Measurements from ENCODE around the gene UBE2QL1. TPM values are rescaled to one million over a fixed set of nuclear protein-coding genes. Genes with fewer than 3 reads are reported as not detected.

The UBE2QL1 gene
- total RNA-seq, 1 experiment from 2014 or later, result not detected

DNA sequence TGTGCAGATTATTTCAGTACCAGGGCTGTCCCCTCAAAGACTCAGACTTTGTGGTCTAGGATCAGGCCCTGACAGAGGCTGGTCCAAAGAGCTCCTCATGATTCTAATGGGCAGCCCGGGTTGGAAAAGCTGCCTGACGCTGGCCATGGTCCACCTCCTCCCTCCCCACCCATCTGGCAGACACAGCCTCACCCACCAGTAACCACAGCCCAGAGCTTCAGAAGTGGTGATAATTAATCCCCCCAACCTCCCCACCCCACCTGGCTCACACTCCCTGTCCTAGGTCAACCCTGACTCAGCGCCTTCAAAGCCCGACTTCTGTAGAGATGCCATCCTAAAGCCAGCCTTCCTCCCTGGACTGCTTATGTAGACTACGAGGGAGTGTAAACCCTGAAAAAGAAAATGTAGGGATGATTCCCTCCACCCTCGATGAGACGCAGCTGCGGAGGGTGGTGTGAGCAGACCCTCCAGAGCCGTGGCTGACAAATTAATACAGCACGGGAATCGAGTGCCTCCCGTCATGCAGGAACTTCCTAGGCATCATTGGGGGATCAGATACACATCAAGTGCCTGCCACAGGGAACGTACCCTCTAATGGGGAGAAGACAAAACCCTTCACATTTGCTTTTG lies 7.0 kb downstream of the UBE2QL1 start:
- peaks cover 18% of the 10 kb centered on the region for H3K27me3 Mint-ChIP-seq (ENCODE audit: insufficient read depth, unreplicated experiment)
- TF ChIP-seq, protein P1, sequence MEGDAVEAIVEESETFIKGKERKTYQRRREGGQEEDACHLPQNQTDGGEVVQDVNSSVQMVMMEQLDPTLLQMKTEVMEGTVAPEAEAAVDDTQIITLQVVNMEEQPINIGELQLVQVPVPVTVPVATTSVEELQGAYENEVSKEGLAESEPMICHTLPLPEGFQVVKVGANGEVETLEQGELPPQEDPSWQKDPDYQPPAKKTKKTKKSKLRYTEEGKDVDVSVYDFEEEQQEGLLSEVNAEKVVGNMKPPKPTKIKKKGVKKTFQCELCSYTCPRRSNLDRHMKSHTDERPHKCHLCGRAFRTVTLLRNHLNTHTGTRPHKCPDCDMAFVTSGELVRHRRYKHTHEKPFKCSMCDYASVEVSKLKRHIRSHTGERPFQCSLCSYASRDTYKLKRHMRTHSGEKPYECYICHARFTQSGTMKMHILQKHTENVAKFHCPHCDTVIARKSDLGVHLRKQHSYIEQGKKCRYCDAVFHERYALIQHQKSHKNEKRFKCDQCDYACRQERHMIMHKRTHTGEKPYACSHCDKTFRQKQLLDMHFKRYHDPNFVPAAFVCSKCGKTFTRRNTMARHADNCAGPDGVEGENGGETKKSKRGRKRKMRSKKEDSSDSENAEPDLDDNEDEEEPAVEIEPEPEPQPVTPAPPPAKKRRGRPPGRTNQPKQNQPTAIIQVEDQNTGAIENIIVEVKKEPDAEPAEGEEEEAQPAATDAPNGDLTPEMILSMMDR (IDR thresholded peaks at IDR 0.05; ENCODE audit: insufficient read depth in 1 of 2, low read depth in 1 of 2, low read length in 1 of 2, severe bottlenecking in 1 of 2, unreplicated experiment in 1 of 2), result no peak
- DNase-seq, result no peak
- ChIA-PET POLR2A (no interaction called here), CTCF (no interaction called here)
- Histone ChIP-seq H3K4me3 (ENCODE audit: low read depth, low read length) (no peak overlapping the region), H3K27me3 (replicated peaks; ENCODE audit: control insufficient read depth, insufficient read depth, low read length) (no peaks in the 10 kb centered on the region; the same call in 1 of the 2 replicates), H3K4me1 (no peaks in the 10 kb centered on the region), H3K9me3 (no peaks in the 10 kb centered on the region), H3K36me3 (ENCODE audit: control insufficient read depth, insufficient read depth, low read length) (no peaks in the 10 kb centered on the region)
- no peak overlapping the region for H3K27ac Mint-ChIP-seq (ENCODE audit: unreplicated experiment)
- H3K4me3 Mint-ChIP-seq (ENCODE audit: unreplicated experiment), result no peak overlapping the region
- no peaks in the 10 kb centered on the region for H3K36me3 Mint-ChIP-seq (ENCODE audit: insufficient read depth, unreplicated experiment)
- intact Hi-C loops (cut with micrococcal nuclease; ENCODE audit: unreplicated experiment), result no loop called here
- no peaks in the 10 kb centered on the region for H3K9me3 Mint-ChIP-seq (ENCODE audit: unreplicated experiment)
- no peaks in the 10 kb centered on the region for H3K4me1 Mint-ChIP-seq (ENCODE audit: low read depth, unreplicated experiment)
- no TSS peak for BruUV-seq (replicated peaks)

DNA sequence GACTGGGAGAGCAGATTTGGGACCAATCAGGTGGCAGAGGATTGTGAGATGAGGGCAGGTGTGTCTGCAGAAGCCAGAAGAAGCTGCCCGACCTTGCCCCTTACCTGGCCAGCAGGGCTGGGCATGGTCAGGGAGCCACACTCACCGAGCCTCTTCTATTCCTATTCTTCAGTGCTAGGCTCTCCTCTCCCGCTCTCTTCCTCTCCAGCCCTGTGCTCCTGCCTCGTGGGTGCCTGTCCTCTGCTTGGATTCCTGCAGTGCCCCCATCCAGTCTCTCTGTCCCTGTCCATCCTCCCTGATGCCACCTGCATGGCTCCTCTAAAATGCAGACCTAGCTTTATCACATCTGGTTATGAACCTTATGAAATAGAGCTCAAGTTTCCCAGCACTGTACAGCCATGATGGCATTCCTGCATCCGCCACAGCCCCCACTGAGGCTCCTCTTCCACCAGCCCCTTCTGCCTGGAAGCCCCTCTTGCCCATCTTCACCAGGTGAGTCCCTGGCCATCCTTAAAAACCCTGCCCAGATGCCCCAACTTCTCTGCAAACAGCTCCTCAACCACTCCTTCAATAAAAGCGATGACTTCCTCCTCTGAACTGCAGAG lies 8.2 kb downstream of the UBE2QL1 start:
- Histone ChIP-seq H3K9me3 (no peaks in the 10 kb centered on the region), H3K27me3 (replicated peaks; ENCODE audit: control insufficient read depth, insufficient read depth, low read length) (peaks cover 1% of the 10 kb centered on the region; the same call in 1 of the 2 replicates), H3K4me3 (ENCODE audit: low read depth, low read length) (no peak overlapping the region), H3K4me1 (no peaks in the 10 kb centered on the region), H3K36me3 (ENCODE audit: control insufficient read depth, insufficient read depth, low read length) (no peaks in the 10 kb centered on the region)
- no TSS peak for BruUV-seq (replicated peaks)
- Mint-ChIP-seq H3K36me3 (ENCODE audit: insufficient read depth, unreplicated experiment) (no peaks in the 10 kb centered on the region), H3K27ac (ENCODE audit: unreplicated experiment) (no peak overlapping the region), H3K27me3 (ENCODE audit: insufficient read depth, unreplicated experiment) (peaks cover 12% of the 10 kb centered on the region), H3K4me1 (ENCODE audit: low read depth, unreplicated experiment) (no peaks in the 10 kb centered on the region), H3K4me3 (ENCODE audit: unreplicated experiment) (no peak overlapping the region), H3K9me3 (ENCODE audit: unreplicated experiment) (no peaks in the 10 kb centered on the region)
- POLR2A ChIA-PET, result no interaction called here
- intact Hi-C loops (cut with micrococcal nuclease; ENCODE audit: unreplicated experiment), result no loop called here
- CTCF ChIA-PET, result no interaction called here
- DNase-seq, result no peak
- TF ChIP-seq, protein P1 (IDR thresholded peaks at IDR 0.05; ENCODE audit: insufficient read depth in 1 of 2, low read depth in 1 of 2, low read length in 1 of 2, severe bottlenecking in 1 of 2, unreplicated experiment in 1 of 2), result no peak

DNA sequence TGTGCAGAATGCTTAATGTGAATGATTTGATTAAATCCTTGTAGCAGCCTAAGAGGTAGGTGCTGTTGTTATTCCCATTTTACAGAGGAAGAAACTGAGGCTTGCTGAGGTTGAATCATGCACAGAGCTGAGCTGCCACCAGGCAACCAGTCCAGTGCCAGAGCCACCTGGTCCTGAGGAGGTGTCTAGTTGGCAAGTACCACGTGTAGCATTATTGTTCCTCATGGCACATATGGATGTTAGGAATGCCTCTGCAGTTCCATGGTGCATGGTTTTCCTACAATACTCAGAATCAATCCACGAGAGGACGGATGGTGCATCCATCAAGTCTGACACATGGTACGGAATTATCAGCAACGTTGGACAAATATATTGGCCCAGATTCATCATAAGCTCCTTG lies 8.9 kb downstream of the UBE2QL1 start:
- H3K36me3 ChIP-seq (ENCODE audit: control insufficient read depth, insufficient read depth, low read length), result no peaks in the 10 kb centered on the region
- TF ChIP-seq, protein P1 (IDR thresholded peaks at IDR 0.05; ENCODE audit: insufficient read depth in 1 of 2, low read depth in 1 of 2, low read length in 1 of 2, severe bottlenecking in 1 of 2, unreplicated experiment in 1 of 2), result no peak
- H3K4me3 ChIP-seq (ENCODE audit: low read depth, low read length), result no peak overlapping the region
- POLR2A ChIA-PET, result no interaction called here
- no peaks in the 10 kb centered on the region for H3K36me3 Mint-ChIP-seq (ENCODE audit: insufficient read depth, unreplicated experiment)
- intact Hi-C loops (cut with micrococcal nuclease; ENCODE audit: unreplicated experiment), result no loop called here
- H3K27me3 ChIP-seq (replicated peaks; ENCODE audit: control insufficient read depth, insufficient read depth, low read length), result peaks cover 1% of the 10 kb centered on the region; the same call in 1 of the 2 replicates
- no peaks in the 10 kb centered on the region for H3K9me3 ChIP-seq
- no peaks in the 10 kb centered on the region for H3K4me1 ChIP-seq
- peaks cover 12% of the 10 kb centered on the region for H3K27me3 Mint-ChIP-seq (ENCODE audit: insufficient read depth, unreplicated experiment)
- no peaks in the 10 kb centered on the region for H3K9me3 Mint-ChIP-seq (ENCODE audit: unreplicated experiment)
- no peak overlapping the region for H3K27ac Mint-ChIP-seq (ENCODE audit: unreplicated experiment)
- DNase-seq, result no peak
- no TSS peak for BruUV-seq (replicated peaks)
- CTCF ChIA-PET, result no interaction called here
- no peak overlapping the region for H3K4me3 Mint-ChIP-seq (ENCODE audit: unreplicated experiment)
- no peaks in the 10 kb centered on the region for H3K4me1 Mint-ChIP-seq (ENCODE audit: low read depth, unreplicated experiment)
